Measurements from ENCODE around the gene NIPSNAP2. TPM values are rescaled to one million over a fixed set of nuclear protein-coding genes. Genes with fewer than 3 reads are reported as not detected.
"Not testable (repeated sequence)": the region's sequence is repeated elsewhere in the genome, so short reads cannot be mapped to it uniquely, and the experiment has no call there.

The NIPSNAP2 gene
- total RNA-seq, 1 experiment from 2014 or later, result 68.6 TPM

- no peak for DNase-seq (ENCODE audit: low read depth)
Observed at GRCh38 chr7:56046721-56047445, 82.5 kb downstream of the NIPSNAP2 start.

GRCh38 chr7:56047446-56048116 is 83.2 kb downstream of the NIPSNAP2 start:
- not testable (repeated sequence) for DNase-seq (ENCODE audit: low read depth)

- DNase-seq (ENCODE audit: low read depth), result no peak
Observed at GRCh38 chr7:56048245-56048644, 83.9 kb downstream of the NIPSNAP2 start.

- not testable (repeated sequence) for DNase-seq (ENCODE audit: low read depth)
Observed at GRCh38 chr7:56048763-56049162, 84.4 kb downstream of the NIPSNAP2 start.

Other genes with a start within 250 kb of the NIPSNAP2 start
- gene SEPTIN14, start 101.8 kb upstream of the NIPSNAP2 start, total RNA-seq (2014; rRNA removed; shearing (Covaris generic)), result not detected in 2 replicates
- 0.31 and 0.47 TPM in 2 replicates for gene ZNF713, start 77.1 kb upstream of the NIPSNAP2 start, total RNA-seq (2014; rRNA removed; shearing (Covaris generic))
- 23.8 and 24.9 TPM in 2 replicates for gene MRPS17, start 12.7 kb upstream of the NIPSNAP2 start, total RNA-seq (2014; rRNA removed; shearing (Covaris generic))
- 84.6 and 90.8 TPM in 2 replicates for gene PSPH, start 86.9 kb downstream of the NIPSNAP2 start, total RNA-seq (2014; rRNA removed; shearing (Covaris generic))
- 376 and 435 TPM in 2 replicates for gene CCT6A, start 87.2 kb downstream of the NIPSNAP2 start, total RNA-seq (2014; rRNA removed; shearing (Covaris generic))
- 111 and 121 TPM in 2 replicates for gene SUMF2, start 99.7 kb downstream of the NIPSNAP2 start, total RNA-seq (2014; rRNA removed; shearing (Covaris generic))
- 0.10 and 0.58 TPM in 2 replicates for gene PHKG1, start 128.4 kb downstream of the NIPSNAP2 start, total RNA-seq (2014; rRNA removed; shearing (Covaris generic))
- gene CHCHD2, start 141.9 kb downstream of the NIPSNAP2 start, total RNA-seq (2014; rRNA removed; shearing (Covaris generic)), result 607 and 847 TPM in 2 replicates
- gene NUPR2, start 151.8 kb downstream of the NIPSNAP2 start, total RNA-seq (2014; rRNA removed; shearing (Covaris generic)), result not detected in 2 replicates

Measured in HT1080 (cell line).